HG03378 (cell line): Measurements from ENCODE around the gene DOC2B.
"Not testable (repeated sequence)": the region's sequence is repeated elsewhere in the genome, so short reads cannot be mapped to it uniquely, and the experiment has no call there.

Experiments
- ATAC-seq: cut with Tn5 transposase; IDR thresholded peaks from one replicate; pipeline ENCODE4 v1.9.1; 2021; ENCODE audit warnings: mild to moderate bottlenecking, moderate library complexity; ENCODE audit not compliant: unreplicated experiment

Gene DOC2B

GRCh38 chr17:146983-147761, 34.3 kb downstream of the DOC2B start:
- no peak for ATAC-seq

DNA sequence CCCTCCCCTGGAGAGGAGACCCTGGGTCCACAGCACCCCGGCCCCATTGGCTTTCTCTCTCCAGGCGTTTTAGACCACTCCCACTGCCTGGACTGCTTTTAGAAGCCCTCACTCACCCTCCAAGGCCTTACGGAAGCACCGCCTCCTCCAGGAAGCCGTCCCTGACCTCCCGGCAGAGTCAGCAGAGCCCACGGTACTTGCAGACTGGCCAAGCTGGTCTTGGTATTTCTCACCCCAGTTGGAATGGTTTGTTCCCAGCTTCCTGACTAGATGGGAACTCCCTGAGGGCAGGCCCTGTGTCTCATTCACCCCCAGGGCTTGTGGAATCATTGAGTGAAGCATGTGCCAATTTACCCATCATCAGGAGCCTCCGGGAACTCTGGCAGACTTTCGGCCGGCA, 34.9 kb downstream of the DOC2B start:
- no peak for ATAC-seq

DNA sequence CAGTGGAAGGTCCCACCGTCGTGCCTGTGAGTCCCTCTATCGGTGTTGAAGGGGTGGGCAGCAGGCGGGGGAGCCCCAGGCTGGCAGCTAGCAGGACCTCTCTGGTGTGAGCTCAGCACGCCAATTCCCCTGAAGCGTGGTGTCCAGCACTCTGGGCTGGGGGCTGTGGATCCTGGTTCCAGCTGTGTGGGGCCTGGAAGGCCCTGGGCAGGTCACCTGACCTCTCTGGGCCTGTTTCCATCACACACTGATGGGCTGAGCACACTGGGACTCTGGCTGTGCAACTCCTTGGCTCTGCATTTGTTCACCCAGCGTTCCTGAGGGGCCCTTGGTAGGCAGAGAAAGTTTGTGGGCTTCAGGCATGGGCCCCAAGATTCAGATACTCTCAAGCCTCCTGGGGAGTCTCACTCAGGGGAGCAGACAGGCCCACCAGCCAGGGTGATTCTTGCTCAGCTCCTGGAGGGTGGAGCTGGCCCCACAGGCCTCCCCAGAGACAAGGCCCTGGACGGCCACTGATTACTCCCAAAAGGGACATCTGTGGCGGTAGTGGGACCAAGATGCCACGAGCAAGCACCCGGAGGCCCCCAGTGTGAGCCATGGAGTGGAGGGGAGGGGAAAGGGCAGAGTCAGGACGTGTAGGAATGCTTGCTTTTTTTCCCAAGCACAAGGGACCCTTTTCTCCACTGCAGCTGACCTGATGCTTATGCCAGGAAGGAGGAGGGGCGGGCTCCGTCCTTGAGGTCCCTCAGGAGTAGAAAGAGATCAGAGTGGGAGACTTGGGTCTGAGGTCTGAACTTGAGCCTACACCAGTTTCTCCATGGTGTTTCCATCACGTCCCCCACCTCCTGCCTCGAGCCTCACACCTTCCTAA, 35.5 kb downstream of the DOC2B start:
- ATAC-seq: no peak

DNA sequence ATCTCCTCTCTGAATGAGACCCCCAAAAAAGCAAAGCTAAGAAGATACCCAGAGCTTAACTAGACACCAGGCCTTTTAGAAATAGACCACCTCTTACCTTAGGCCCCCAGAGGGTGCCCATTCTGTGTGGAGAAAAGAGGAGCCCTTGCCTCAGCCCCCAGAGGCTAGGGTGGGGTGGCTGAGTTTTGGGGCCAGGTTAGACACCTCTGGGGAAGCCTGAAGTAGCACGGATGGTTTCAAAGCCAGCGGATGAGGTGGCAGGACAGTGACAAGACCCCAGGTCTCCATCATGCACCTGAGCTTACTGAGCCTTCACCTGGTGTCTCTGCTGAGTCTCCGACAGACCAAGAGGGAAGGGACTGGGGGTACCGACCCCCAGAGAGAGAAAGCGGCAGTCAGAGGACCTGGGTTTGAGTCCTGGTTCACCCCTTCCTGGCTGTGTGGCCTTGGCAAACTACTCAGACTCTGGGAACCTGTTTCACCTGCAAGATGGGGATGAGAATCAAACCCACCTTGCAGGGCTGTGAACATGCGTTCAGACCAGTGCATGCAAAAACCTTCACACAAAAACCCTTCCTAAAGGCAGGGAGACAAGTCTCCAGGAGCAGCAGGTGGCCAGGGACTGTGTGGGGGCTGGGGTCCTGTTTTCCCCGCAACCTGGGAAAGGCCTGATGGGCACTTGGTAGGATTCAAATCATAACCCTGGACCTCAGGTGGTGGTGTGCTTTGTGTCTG, 36.3 kb downstream of the DOC2B start:
- no peak for ATAC-seq

DNA sequence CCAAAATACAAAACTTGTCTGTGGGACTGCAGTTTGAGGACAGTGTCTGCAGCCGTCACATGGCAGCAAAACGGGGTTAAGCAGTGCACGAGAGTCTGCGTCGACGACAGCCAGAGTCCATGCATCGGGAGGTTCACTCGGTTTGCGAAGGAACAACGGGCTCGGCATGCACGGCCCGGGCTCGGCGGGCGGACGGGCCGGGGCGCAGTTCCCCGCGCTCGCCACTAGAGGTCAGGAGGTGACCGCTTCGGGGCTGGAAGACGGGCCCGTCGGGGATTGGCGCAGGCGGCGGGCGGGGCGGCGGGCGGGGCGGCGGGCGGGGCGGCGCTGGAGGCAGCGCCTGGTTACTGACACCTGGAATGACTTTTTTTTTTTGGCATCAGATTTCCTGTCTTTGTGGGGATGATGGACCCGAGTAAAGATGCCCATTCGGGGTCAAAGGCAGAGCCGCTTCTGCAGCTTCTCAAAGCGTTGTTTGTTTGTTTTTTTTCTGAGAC, 37.6 kb downstream of the DOC2B start:
- no peak for ATAC-seq

DNA sequence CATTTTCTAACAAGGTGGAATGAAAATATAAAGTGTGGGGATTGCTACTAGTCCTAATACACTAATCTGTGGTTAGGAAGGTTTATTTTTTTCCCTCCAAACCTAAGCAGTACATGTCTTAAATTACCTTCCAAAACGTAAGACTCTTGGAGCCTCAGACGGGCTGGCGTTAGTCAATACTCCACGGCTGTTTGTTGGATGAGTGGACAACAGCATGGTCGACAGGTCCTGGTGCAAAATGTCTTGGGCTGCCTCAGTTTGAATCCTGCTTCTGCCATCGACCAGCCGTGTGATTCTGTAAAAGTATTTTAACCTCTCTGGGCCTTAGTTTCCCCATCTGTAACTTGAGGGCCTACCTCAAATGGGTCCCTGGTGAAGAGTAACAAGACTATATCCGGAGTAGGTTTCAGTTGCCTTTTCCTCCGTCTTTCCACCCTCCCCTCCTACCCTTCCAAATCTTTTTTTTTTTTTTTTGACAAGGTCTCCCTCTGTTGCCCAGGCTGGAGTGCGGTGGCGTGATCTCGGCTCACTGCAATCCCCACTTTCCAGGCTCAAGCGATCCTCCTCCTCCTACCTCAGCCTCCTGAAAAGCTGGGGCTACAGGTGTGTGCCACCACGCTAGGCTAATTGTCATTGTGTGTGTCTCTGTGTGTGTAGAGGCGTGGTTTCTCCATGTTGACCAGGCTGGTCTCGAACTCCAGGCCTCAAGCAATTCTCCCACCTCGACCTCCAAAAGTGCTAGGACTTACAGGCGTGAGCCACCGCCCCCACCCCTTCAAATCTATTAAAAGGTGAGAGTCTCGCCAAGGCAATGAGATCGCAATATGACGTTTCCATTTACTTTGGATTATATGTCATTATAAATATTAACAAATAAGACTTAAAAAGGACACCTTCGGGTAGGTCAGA, 38.3 kb downstream of the DOC2B start:
- no peak for ATAC-seq

DNA sequence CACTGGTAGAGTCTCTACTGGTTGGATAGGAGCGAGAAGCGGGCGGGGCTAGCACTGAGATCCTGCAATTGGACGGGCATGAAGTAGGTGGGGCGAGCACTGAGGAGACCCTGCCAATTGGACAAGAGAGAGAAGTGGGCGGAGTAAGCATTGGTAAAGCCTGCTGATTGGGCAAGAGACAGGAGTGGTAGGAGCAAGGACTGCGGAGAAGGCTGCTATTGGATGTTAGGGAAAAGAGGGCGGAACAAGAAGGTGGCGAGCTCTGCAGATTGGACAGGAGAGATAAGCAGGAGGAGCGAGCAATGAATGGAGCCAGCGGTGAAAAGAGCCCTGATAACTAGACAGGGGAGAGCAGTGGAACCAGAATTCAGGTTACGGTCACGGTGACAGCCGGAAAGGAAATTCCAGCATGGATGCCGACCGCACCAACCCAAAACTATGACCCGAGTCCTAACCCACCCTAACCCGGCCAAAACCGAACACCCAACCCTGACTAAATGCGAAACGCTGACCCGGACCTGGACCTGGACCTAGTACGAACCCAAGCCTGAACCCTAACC, 39.3 kb downstream of the DOC2B start:
- no peak for ATAC-seq

- not testable (repeated sequence) for ATAC-seq
Observed at GRCh38 chr17:139401-140205, 41.8 kb downstream of the DOC2B start.

DNA sequence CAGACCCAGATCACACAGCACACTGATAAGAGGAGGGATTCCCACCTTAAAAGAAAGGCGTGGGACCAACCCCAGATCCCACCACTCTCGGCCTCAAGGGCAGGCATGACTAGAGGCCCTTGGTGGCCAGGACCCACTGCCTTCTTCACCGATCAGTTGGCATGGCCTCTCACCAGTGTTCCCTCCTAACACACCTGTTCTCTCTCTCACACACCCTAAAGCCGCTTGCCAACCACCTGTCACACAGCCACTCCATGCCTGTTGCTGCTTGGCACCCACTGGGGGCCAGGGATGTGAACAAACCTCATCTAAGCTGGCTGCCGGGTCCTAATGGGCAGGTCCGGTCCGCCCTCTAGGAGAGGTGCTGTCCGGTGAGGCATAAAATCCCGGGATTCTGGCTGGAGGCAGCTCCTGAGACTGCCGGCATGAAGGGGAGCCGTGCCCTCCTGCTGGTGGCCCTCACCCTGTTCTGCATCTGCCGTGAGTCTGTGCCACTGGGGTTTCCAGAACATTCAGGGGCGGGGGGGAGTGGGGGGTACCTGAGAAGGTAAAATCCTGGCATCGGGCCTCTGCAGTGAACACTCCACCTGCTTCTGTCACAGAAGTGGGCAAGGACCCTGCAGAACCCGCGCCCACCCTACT, 44.2 kb downstream of the DOC2B start, which contains the start of gene SCGB1C2:
TSS of gene SCGB1C2 (plus strand) at position 404 of the 642 bp plus-strand sequence. CDS start at position 426, 22 bp downstream.
- ATAC-seq: not testable (repeated sequence)

GRCh38 chr17:136531-136930, 44.9 kb downstream of the DOC2B start:
- peak; percentile 50 for ATAC-seq

GRCh38 chr17:135895-136294, 45.6 kb downstream of the DOC2B start:
- not testable (repeated sequence) for ATAC-seq

- not testable (repeated sequence) for ATAC-seq
Observed at GRCh38 chr17:135022-135421, 46.4 kb downstream of the DOC2B start.

DNA sequence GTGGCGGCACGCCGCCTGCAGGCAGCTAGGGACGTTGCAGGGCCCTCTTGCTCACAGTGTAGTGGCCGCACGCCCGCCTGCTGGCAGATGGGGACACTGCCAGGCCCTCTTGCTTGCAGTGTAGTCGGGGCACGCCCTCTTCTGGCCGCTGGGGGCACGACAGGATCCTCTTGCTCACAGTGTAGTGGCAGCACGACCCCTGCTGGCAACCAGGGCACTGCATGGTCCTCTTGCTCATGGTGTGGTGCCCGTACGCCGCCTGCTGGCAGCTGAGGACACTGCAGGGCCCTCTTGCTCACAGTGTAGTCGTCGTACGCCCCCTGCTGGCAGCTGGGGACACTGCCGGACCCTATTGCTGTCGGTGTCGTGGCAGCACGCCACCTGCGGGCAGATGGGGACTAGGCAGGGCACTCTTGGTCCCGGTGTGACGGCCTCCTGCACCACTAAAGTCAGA, 47.1 kb downstream of the DOC2B start:
- peak; percentile 81 for ATAC-seq

GRCh38 chr17:133932-134331, 47.5 kb downstream of the DOC2B start:
- not testable (repeated sequence) for ATAC-seq

GRCh38 chr17:118339-118917, 63.0 kb downstream of the DOC2B start:
- ATAC-seq: not testable (repeated sequence)

DNA sequence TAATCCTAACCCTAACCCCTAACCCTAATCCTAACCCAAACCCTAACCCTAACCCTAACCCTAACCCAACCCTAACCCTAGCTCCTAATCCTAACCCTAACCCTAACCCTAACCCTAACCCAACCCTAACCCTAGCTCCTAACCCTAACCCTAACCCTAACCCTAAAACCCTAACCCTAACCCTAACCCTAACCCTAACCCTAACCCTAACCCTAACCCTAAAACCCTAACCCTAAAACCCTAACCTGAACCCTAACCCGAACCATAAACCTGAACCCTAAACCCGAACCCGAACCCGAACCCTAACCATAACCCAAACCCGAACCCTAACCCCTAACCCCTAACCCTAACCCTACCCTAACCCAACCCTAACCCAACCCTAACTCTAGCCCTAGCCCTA, 68.3 kb downstream of the DOC2B start:
- ATAC-seq: not testable (repeated sequence)
